HuH-7 (cell line): Measurements from ENCODE around the gene SLC9A4.

ENCODE experiments used
- DNase-seq: peaks from one replicate; pipeline ENCODE4 v3.0.0; 2011; ENCODE audit warnings: low spot score

The SLC9A4 gene

GRCh38 chr2:102455061-102455670 is 17.9 kb upstream of the SLC9A4 start:
- DNase-seq: no peak

- no peak for DNase-seq
Measured at GRCh38 chr2:102460467-102460866, 12.6 kb upstream of the SLC9A4 start.

GRCh38 chr2:102461188-102461587 is 11.8 kb upstream of the SLC9A4 start:
- no peak for DNase-seq

DNA sequence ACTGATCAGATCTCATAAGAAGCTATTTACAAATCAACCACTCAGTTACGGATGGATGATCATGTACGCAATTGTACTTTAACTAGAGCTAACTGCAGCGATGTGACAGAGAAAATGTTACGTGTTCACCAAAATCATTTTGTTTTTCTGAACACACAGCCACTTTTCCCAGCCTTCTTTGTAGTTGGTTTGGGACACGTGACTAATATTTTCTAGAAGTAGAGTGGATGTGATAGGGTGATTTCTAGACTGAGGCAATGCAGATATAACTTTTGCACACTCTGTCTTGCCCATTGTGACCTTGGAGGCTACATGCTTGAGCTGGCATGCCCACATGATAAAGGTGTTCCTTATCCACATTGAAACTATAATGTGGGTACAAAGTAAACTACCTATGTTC is 9.9 kb upstream of the SLC9A4 start:
- no peak for DNase-seq

DNA sequence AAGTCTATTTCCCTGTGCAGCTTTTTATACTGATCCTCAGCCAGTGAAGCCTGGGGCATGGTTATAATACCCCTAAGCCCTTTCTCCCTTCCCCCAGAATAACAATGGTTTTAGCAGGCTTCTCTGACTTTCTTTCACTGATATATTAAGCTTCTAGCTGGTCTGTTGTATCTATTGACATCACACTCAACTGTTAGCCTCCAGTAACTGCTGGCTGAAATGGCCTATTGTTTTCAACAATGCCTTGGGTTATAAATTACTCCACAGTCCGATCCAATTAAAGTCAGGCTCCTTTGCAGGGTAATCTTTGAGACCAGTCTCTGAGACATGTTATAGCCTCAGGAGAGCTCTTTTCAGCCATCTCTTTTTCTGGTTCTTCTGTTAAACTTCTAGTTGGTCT is 2.9 kb upstream of the SLC9A4 start:
- DNase-seq: no peak

DNA sequence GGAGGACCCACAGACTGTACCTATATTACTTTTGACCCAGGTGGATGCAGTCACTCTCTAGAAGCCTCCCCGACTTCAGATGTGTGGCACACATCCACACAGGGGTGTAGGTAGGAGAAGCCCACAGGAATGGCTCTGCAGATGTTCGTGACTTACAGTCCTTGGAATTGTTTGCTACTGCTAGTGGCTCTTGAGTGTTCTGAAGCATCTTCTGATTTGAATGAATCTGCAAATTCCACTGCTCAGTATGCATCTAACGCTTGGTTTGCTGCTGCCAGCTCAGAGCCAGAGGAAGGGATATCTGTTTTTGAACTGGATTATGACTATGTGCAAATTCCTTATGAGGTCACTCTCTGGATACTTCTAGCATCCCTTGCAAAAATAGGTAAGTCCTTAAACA is 605 bp downstream of the SLC9A4 start:
- DNase-seq: no peak

- no peak for DNase-seq
Measured at GRCh38 chr2:102474785-102475184, 1.8 kb downstream of the SLC9A4 start.

- DNase-seq: no peak
Measured at GRCh38 chr2:102478686-102479470, 5.9 kb downstream of the SLC9A4 start.

- DNase-seq: no peak
Measured at GRCh38 chr2:102480285-102481195, 7.5 kb downstream of the SLC9A4 start.

GRCh38 chr2:102481931-102482330 is 8.9 kb downstream of the SLC9A4 start:
- no peak for DNase-seq

DNA sequence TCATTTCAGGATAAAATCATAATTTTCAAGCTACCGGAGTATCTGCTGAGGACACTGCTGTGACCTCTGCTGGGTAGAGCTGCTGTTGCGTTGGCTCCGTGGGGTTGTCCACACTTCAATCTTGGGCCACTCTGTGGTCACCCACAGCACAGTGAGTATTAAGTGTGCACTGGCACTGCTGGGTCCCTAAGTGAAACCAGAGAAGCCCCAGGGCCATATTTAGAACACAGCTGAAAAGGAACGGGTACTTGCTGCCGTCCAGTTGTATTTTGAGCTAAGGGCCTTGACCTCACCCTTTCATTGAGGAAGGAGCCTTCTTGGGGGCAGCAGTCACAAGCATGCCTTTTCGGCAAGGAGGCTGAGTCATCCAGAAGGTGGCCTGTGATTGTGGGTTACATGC is 10.1 kb downstream of the SLC9A4 start:
- no peak for DNase-seq

DNA sequence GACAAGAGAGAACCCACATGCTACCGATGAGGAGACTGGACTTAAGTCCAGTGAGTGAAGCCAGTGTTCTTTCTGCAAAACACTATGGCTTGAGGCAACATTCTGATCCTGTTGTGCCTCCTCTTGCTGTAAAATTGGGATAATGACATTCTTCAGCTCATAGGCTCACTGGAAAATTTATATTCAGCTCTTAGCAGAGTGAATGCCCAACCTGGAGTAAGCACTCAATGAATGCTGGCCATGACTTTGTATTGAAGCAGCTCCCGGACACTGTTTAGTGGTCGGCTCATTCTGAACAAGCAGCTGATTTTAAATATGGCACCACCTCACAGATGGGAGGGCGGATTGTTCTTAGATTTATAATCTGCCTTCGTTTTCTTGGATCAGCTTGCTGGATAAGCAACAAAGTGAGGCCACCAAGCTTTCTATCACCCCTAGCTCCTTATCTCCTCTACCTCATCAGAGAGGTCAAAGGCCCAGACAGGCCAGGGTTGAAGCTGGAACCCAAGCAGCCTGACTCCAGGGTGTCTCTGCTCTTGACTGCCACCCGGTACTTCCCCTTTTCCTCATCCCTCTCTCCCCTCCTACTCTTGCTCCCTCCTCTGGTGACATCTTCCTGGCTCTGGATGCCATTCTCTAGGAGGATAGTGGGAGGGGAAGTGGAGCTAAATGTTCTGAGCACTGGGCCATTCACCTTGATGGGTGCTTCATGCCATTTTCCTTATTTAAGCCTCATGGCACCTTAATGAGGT is 11.5 kb downstream of the SLC9A4 start:
- DNase-seq: no peak

- no peak for DNase-seq
Measured at GRCh38 chr2:102485147-102485785, 12.2 kb downstream of the SLC9A4 start.

DNA sequence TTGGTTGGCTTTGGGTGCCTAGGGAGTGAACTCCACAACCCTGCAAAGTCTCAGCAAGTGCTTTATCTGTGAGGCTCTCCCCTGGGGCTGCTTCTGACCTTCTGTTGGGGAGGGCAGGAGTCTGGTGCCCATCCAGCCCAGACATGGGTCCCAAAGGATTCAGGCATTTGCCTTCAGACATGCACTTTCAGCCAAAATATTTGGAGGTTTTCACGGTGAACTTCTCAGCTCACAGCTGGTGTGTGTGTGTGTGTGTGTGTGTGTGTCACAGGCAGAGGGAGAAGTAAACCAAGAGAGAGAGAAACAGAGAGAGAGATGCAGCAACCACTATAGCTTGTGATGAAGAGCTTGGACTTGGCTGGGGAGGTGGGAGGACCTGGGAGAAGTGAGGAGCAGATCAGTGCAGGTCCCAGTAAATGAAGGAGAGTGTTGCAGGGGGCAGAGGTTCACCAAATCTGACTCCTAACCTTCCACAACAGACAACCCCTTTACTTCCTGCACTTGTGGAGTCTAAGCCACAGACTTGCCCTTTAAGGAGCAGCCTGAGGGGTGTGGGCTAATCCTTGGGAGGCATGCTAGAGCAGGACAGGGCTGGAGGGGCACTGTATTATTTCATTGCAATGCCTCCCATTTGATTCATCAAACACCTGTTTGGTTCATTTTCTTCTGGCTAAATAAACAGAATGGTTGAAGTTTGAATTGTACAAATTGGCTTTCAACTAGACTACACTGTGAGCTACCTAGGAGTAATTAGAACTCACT is 14.1 kb downstream of the SLC9A4 start:
- DNase-seq: no peak

- DNase-seq: no peak
Measured at GRCh38 chr2:102487761-102488462, 14.9 kb downstream of the SLC9A4 start.

GRCh38 chr2:102489646-102490045 is 16.6 kb downstream of the SLC9A4 start:
- DNase-seq: no peak

- no peak for DNase-seq
Measured at GRCh38 chr2:102492006-102492405, 19.0 kb downstream of the SLC9A4 start.

- DNase-seq: no peak
Measured at GRCh38 chr2:102494570-102494969, 21.5 kb downstream of the SLC9A4 start.

- no peak for DNase-seq
Measured at GRCh38 chr2:102498414-102498813, 25.4 kb downstream of the SLC9A4 start.

GRCh38 chr2:102499558-102499957 is 26.5 kb downstream of the SLC9A4 start:
- DNase-seq: no peak
